ENCODE data around the gene MIB2.

Gene MIB2

DNA sequence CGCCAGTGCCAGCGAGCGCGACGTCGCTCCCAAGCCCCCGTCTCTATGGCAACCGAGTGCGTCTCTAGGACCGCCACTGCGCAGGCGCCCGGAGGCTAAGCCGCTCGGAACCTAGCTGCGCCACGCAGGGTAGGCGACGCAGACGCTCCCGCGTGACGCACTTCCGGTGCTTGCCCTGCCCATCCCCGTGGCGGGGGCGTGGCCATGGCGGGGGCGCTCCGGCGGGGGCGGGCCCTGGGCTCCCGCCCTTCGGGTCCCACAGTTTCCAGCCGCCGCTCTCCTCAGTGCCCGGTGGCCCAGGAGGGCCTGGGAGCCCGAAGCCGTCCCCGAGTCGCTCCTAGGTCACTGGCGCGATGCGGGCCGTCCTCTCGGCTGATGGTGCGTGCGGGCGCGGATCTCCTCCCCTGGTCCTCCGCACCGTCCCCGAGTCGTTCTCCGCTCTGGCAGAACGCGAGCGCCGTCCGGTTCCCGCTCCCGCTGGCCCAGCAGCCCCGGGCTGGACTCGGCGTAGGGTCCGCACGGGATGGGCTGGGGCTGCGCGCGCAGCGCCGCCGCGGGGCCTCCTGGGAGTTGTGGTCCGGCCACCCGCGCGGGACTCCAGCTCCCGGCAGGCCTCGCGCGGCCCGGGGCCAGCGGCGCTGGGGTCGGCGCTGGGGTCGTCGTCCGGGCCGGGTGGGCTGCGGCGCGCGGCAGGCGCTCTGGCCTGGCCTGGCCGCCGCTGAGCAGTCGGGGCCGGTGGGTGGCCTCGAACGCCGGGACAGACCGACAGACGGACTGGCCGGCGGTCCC is at the start of gene MIB2:
TSS of gene MIB2 (plus strand) at position 245 of the 789 bp plus-strand sequence. CDS start 7,953 bp downstream, outside the sequence.
- peak within 1 kb of the TSS; percentile 96 to 99 (median 97) for H3K4me3 Mint-ChIP-seq
- no peaks in the 10 kb centered on the region for H3K36me3 Mint-ChIP-seq (ENCODE audit: low read depth)
- TF ChIP-seq, protein P1, sequence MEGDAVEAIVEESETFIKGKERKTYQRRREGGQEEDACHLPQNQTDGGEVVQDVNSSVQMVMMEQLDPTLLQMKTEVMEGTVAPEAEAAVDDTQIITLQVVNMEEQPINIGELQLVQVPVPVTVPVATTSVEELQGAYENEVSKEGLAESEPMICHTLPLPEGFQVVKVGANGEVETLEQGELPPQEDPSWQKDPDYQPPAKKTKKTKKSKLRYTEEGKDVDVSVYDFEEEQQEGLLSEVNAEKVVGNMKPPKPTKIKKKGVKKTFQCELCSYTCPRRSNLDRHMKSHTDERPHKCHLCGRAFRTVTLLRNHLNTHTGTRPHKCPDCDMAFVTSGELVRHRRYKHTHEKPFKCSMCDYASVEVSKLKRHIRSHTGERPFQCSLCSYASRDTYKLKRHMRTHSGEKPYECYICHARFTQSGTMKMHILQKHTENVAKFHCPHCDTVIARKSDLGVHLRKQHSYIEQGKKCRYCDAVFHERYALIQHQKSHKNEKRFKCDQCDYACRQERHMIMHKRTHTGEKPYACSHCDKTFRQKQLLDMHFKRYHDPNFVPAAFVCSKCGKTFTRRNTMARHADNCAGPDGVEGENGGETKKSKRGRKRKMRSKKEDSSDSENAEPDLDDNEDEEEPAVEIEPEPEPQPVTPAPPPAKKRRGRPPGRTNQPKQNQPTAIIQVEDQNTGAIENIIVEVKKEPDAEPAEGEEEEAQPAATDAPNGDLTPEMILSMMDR (IDR thresholded peaks at IDR 0.05; ENCODE audit: unreplicated experiment in 3 of 3), result no peak
- H3K27me3 Mint-ChIP-seq (ENCODE audit: low read depth), result no peaks in the 10 kb centered on the region
- peak within 1 kb of the TSS; percentile 90 to 92 (median 92) for H3K27ac Mint-ChIP-seq
- no peaks in the 10 kb centered on the region for H3K9me3 Mint-ChIP-seq
- peaks cover 35% of the 10 kb centered on the region for H3K4me1 Mint-ChIP-seq

DNA sequence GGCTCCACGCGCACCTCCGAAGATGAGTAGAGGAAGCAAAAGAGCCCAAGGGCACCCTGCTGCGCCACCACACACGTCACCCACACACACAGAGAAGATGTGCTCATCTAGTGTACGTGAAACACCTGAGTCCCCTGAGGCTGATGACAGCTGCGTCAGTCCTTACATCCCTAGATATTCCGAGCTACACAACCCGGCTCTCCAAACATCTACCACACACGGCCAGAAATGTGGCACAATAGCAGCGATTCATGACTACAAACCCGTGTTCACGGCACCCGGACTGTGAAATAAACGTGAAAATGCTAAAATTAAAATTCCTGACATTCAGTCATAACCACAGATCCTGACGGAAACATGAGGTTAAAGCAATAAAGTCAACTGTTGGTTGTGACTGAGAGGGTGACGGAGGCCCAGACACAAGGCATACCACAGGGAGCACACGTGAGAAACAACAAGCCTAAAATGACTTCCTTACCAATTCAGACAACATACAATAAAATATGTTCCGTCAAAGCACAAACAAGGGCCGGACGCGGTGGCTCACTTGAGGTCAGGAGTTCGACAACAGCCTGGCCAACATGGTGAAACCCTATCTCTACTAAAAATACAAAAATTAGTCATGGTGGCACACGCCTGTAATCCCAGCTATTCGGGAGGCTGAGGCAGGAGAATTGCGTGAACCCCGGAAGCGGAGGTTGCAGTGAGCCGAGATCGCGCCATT is 48.0 kb upstream of the MIB2 start:
- TF ChIP-seq, protein P1 (IDR thresholded peaks at IDR 0.05; ENCODE audit: unreplicated experiment in 3 of 3), result no peak
- Mint-ChIP-seq H3K9me3 (no peaks in the 10 kb centered on the region), H3K36me3 (ENCODE audit: low read depth) (peaks cover 49% of the 10 kb centered on the region), H3K4me1 (peaks cover 31% of the 10 kb centered on the region), H3K27ac (peak overlapping the region; percentile 15 to 78 (median 64)), H3K27me3 (ENCODE audit: low read depth) (no peaks in the 10 kb centered on the region), H3K4me3 (peak overlapping the region in 2 of 3 experiments; percentile 59 to 74)

DNA sequence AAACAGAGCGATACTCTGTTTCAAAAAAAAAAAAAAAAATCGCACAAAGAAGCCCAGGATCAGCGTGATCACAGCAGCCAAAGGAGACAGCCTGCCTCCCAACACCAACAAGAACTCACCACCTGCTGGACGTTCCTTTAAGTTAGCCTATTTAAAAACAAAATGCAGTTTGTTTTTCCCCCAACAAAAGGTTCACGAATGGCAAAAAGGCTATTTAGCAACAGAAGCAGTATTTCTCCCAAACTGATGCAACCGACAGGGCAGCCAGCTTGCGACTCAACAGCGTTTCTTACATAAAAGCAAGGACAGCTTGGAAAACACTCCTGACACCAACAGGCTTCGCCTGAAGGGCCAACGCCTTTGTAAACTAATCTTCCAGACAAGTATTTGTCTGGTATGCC is 47.4 kb upstream of the MIB2 start:
- TF ChIP-seq, protein P1 (IDR thresholded peaks at IDR 0.05; ENCODE audit: unreplicated experiment in 3 of 3), result no peak
- peaks cover 31% of the 10 kb centered on the region for H3K4me1 Mint-ChIP-seq
- H3K27me3 Mint-ChIP-seq (ENCODE audit: low read depth), result no peaks in the 10 kb centered on the region
- peak overlapping the region in 2 of 3 experiments; percentile 59 to 74 for H3K4me3 Mint-ChIP-seq
- peak overlapping the region in 2 of 3 experiments; percentile 64 to 77 for H3K27ac Mint-ChIP-seq
- peaks cover 47% of the 10 kb centered on the region for H3K36me3 Mint-ChIP-seq (ENCODE audit: low read depth)
- H3K9me3 Mint-ChIP-seq, result no peaks in the 10 kb centered on the region

DNA sequence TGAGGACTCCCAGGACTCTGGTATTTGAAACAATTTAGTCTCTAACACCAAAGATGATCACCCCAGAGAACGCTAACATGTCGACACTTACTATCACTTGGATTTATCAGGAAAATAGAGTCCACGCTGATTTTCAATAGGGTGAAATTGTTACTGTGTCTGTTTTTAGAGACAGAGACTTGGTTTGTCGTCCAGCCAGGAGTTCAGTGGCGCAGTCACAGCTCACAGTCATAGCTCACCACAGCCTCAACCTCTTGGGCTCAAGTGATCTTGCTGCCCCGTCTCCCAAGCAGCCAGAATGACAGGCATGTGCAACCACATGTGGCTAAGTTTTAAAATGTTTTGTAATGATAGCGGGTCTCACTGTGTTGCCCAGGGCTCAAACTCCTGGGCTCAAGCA is 46.0 kb upstream of the MIB2 start:
- TF ChIP-seq, protein P1 (IDR thresholded peaks at IDR 0.05; ENCODE audit: unreplicated experiment in 3 of 3), result no peak
- Mint-ChIP-seq H3K9me3 (no peaks in the 10 kb centered on the region), H3K27ac (peak overlapping the region in 1 of 3 experiments; percentile 60), H3K4me1 (peaks cover 36% of the 10 kb centered on the region), H3K36me3 (ENCODE audit: low read depth) (peaks cover 38% of the 10 kb centered on the region), H3K4me3 (peak overlapping the region in 2 of 3 experiments; percentile 46 to 49), H3K27me3 (ENCODE audit: low read depth) (no peaks in the 10 kb centered on the region)

DNA sequence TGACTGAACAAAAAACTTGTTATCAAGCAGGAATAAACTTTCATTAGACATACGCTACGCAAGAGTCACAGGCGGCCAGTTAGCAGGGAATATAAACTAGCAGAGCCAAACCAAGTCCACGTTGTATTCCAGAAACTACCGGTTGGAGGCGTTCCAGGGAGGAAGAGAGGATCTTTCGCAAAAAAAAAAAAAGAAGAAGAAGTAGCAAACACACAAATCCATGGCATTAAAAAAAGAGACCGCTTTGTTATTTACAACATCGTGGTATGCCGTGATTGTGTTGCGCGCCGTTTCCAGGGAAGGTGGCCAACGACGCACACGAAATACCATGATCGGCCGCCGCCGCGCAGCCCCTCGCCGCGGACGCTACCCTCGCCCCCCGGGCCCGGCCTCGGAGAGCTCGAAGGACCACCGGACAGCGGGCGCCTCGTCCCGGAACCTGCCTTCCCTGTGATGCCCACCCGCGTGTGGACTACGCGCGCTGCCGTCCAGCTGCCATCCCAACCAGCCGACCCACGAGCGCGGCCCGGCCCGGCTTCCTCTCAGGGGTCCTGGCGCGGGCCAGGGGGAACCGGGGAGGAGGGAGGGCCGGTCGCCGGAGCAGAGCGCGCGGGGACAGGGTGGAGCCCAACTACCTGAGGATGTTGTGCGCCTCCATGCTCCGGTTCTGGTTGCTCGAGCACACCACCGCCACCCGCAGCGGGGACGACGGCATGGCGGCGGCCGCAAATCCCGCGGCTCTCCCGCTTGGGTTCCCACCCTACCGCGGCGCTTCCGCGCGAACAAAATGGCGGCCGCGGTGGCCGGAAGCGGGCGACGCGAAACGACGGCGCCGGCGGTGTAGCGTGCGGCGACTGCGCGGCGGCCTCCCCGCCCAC is 41.2 kb upstream of the MIB2 start:
- no peaks in the 10 kb centered on the region for H3K9me3 Mint-ChIP-seq
- peaks cover 15% of the 10 kb centered on the region for H3K36me3 Mint-ChIP-seq (ENCODE audit: low read depth)
- H3K27me3 Mint-ChIP-seq (ENCODE audit: low read depth), result peaks cover 8% of the 10 kb centered on the region
- H3K4me3 Mint-ChIP-seq, result peak overlapping the region; percentile 88 to 97 (median 93)
- H3K4me1 Mint-ChIP-seq, result peaks cover 30% of the 10 kb centered on the region
- H3K27ac Mint-ChIP-seq, result peak overlapping the region; percentile 96 to 99 (median 98)
- TF ChIP-seq, protein P1 (IDR thresholded peaks at IDR 0.05; ENCODE audit: unreplicated experiment in 3 of 3), result peak in 2 of 3 experiments; percentile 16 to 50
